PC-3 (cell line): ENCODE measurements around the gene NHS. TPM values are rescaled to one million over a fixed set of nuclear protein-coding genes. Genes with fewer than 3 reads are reported as not detected.
A peak's percentile ranks its signal among the peaks of the same experiment; 100 is the strongest.

Source experiments
- ATAC-seq: fragments of 200-7000 bp; cut with Tn5 transposase; 2 replicates; pipeline ENCODE4 v1.9.1; 2020; ENCODE audit warnings: mild to moderate bottlenecking, moderate library complexity
- BruUV-seq: library from RNA; stranded (reverse); fragments of 400-500 nt; replicated peaks from 2 replicates; lab custom pipeline; 2021; lab: Mats Ljungman, UMichigan
- CTCF ChIA-PET: fragments of 300-600 bp; sonication (Branson Sonifier 250); formaldehyde crosslinking; loops from one replicate; lab custom pipeline; 2022; ENCODE audit warnings: antibody characterized with exemption; lab: Charles Lee
- POLR2A ChIA-PET: fragments of 300-600 bp; sonication (Branson Sonifier 250); formaldehyde crosslinking; loops from one replicate; lab custom pipeline; 2022; ENCODE audit warnings: antibody characterized with exemption; ENCODE audit not compliant: unreplicated experiment; lab: Charles Lee
- DNase-seq: peaks from one replicate; pipeline ENCODE4 v3.0.0-alpha.2; 2015
- H2AFZ ChIP-seq: fragments of 300-600 bp; sonication (generic); 2 replicates; pipeline ENCODE4 v1.6.0; 2016; ENCODE audit warnings: antibody characterized with exemption, low read length
- H3F3A ChIP-seq: fragments of 300-600 bp; sonication (generic); one replicate; pipeline ENCODE4 v1.6.0; 2017; ENCODE audit warnings: antibody characterized with exemption, low read length, control low read depth, mild to moderate bottlenecking; ENCODE audit not compliant: unreplicated experiment
- H3K27ac ChIP-seq: fragments of 300-600 bp; sonication (generic); 2 replicates; pipeline ENCODE4 v1.5.1; 2016; ENCODE audit warnings: mild to moderate bottlenecking, low read length
- H3K27me3 ChIP-seq: fragments of 300-600 bp; sonication (generic); 2 replicates; pipeline ENCODE4 v1.6.1; 2016; ENCODE audit warnings: low read length, mixed read lengths
- H3K36me3 ChIP-seq: fragments of 300-600 bp; sonication (generic); 2 replicates; pipeline ENCODE4 v1.6.1; 2016; ENCODE audit warnings: low read depth, mixed run types, low read length, mixed read lengths
- H3K4me1 ChIP-seq: fragments of 300-600 bp; sonication (generic); 2 replicates; pipeline ENCODE4 v1.5.1; 2016; ENCODE audit warnings: low read length; ENCODE audit not compliant: insufficient read depth
- H3K4me2 ChIP-seq: fragments of 300-600 bp; sonication (generic); 2 replicates; pipeline ENCODE4 v1.6.0; 2016; ENCODE audit warnings: low read length
- H3K4me3 ChIP-seq: fragments of 300-600 bp; sonication (generic); 2 replicates; pipeline ENCODE4 v1.5.1; 2016; ENCODE audit warnings: mild to moderate bottlenecking, low read length, mixed read lengths
- H3K79me2 ChIP-seq: fragments of 300-600 bp; sonication (generic); 2 replicates; pipeline ENCODE4 v1.6.1; 2017; ENCODE audit warnings: low read length, mixed read lengths
- H3K9ac ChIP-seq: fragments of 300-600 bp; sonication (generic); 2 replicates; pipeline ENCODE4 v1.6.0; 2016; ENCODE audit warnings: mild to moderate bottlenecking, low read length
- H3K9me2 ChIP-seq: fragments of 300-600 bp; sonication (generic); replicated peaks from 2 replicates; pipeline ENCODE4 v1.6.1; 2016; ENCODE audit warnings: mixed run types, low read length, mixed read lengths
- H3K9me3 ChIP-seq: fragments of 300-600 bp; sonication (generic); 2 replicates; pipeline ENCODE4 v1.6.1; 2016; ENCODE audit warnings: low read length, mixed read lengths
- H4K20me1 ChIP-seq: fragments of 300-600 bp; sonication (generic); 2 replicates; pipeline ENCODE4 v1.6.1; 2016; ENCODE audit warnings: low read length, mixed read lengths
- CTCF ChIP-seq: fragments of 300-600 bp; sonication (generic); conservative IDR thresholded peaks from 2 replicates; pipeline ENCODE4 v1.5.1; 2017; ENCODE audit warnings: antibody characterized with exemption, low read depth, mild to moderate bottlenecking, low read length
- EZH2 ChIP-seq: fragments of 300-600 bp; sonication (generic); IDR thresholded peaks from one replicate; pipeline ENCODE4 v1.6.1; 2017; ENCODE audit warnings: antibody characterized with exemption, mild to moderate bottlenecking, low read length; ENCODE audit not compliant: unreplicated experiment
- EZH2phosphoT487 ChIP-seq: fragments of 300-600 bp; sonication (generic); IDR thresholded peaks from 2 replicates; pipeline ENCODE4 v1.6.1; 2018; ENCODE audit warnings: mild to moderate bottlenecking, antibody characterized with exemption, low read length, borderline replicate concordance
- intact Hi-C: fragments of 100-400 bp; cut with micrococcal nuclease; formaldehyde crosslinking; loops from 2 replicates; pipeline ENCODE4 v1.9.0; 2023
- total RNA-seq: library from RNA; depleted of rRNA; stranded (reverse); fragments of >200 nt; gene quantifications from 2 replicates; pipeline ENCODE4 v1.2.3, GENCODE V29; 2014

Gene NHS
- total RNA-seq, 1 experiment from 2014 or later, result 4.9 TPM

GRCh38 chrX:17580539-17581152 is 205.6 kb downstream of the NHS start:
- Histone ChIP-seq H3K36me3 (no peaks in the 10 kb centered on the region), H3K9ac (no peak overlapping the region), H4K20me1 (no peaks in the 10 kb centered on the region), H3K4me3 (no peak overlapping the region), H3K27me3 (no peaks in the 10 kb centered on the region), H3K79me2 (peaks cover 6% of the 10 kb centered on the region; the same call in 1 of the 2 replicates), H3K4me1 (peaks cover 17% of the 10 kb centered on the region), H3K9me2 (no peaks in the 10 kb centered on the region), H2AFZ (no peak overlapping the region), H3K4me2 (no peak overlapping the region), H3K27ac (no peak overlapping the region), H3F3A (no peaks in the 10 kb centered on the region), H3K9me3 (no peaks in the 10 kb centered on the region)
- POLR2A ChIA-PET, result no interaction called here
- CTCF ChIA-PET, result no interaction called here
- ATAC-seq, result no peak
- intact Hi-C loops, result no loop called here
- TF ChIP-seq CTCF (no peak), EZH2phosphoT487 (no peak), EZH2 (no peak)
- BruUV-seq, result no TSS peak
- DNase-seq, result no peak

DNA sequence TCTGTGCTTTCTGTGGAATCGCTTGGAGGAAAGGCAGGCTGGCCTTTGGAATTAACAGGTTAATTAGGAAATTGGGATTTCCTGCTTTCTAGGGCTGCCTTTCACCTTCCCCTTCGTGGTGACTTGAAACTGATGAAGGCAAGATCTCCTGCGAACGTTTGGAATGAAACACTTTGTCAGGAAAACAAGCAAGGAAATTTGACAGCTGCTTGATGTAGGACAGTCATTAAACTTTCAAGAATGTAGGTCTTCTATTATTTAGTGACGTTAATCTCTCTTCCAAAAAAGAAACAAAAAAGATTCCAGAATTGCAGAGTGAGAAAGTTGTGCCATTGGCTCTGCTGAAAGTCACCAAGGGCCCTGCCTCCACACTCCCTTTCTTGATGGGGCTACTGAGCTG is 206.6 kb downstream of the NHS start:
- Histone ChIP-seq H3K9me2 (no peaks in the 10 kb centered on the region), H3K9ac (no peak overlapping the region), H4K20me1 (no peaks in the 10 kb centered on the region), H3K36me3 (no peaks in the 10 kb centered on the region), H3K4me2 (no peak overlapping the region), H3K27ac (no peak overlapping the region), H3K4me3 (no peak overlapping the region), H3K79me2 (peaks cover 6% of the 10 kb centered on the region; the same call in 1 of the 2 replicates), H3K4me1 (peaks cover 17% of the 10 kb centered on the region), H3F3A (no peaks in the 10 kb centered on the region), H3K9me3 (no peaks in the 10 kb centered on the region), H2AFZ (no peak overlapping the region), H3K27me3 (no peaks in the 10 kb centered on the region)
- ATAC-seq (no peak), DNase-seq (no peak)
- ChIA-PET POLR2A (no interaction called here), CTCF (no interaction called here)
- intact Hi-C loops, result no loop called here
- no TSS peak for BruUV-seq
- TF ChIP-seq CTCF, result no peak
- no peak for TF ChIP-seq EZH2
- no peak for TF ChIP-seq EZH2phosphoT487

GRCh38 chrX:17584248-17584681 is 209.3 kb downstream of the NHS start:
- H3K27ac ChIP-seq, result peak overlapping the region; percentile 51
- DNase-seq (peak; percentile 65), ATAC-seq (peak; percentile 77)
- H3K4me3 ChIP-seq, result peak overlapping the region; percentile 21; the same call in 1 of the 2 replicates
- H3K4me2 ChIP-seq, result peak overlapping the region; percentile 54
- H3F3A ChIP-seq, result no peaks in the 10 kb centered on the region
- H3K4me1 ChIP-seq, result peaks cover 24% of the 10 kb centered on the region
- H3K79me2 ChIP-seq, result peaks cover 6% of the 10 kb centered on the region; the same call in 1 of the 2 replicates
- no peaks in the 10 kb centered on the region for H3K9me2 ChIP-seq
- H3K36me3 ChIP-seq, result no peaks in the 10 kb centered on the region
- POLR2A ChIA-PET, result no interaction called here
- H4K20me1 ChIP-seq, result no peaks in the 10 kb centered on the region
- no peak overlapping the region for H3K9ac ChIP-seq
- intact Hi-C loops, result no loop called here
- H3K27me3 ChIP-seq, result no peaks in the 10 kb centered on the region
- TF ChIP-seq EZH2phosphoT487 (no peak), CTCF (no peak), EZH2 (no peak)
- H3K9me3 ChIP-seq, result no peaks in the 10 kb centered on the region
- no peak overlapping the region for H2AFZ ChIP-seq
- CTCF ChIA-PET, result interaction anchor here (0.6 kb wide), 1 partner anchor 25 kb away, joined by 3 read pairs; no protein-coding TSS in a partner anchor
- BruUV-seq, result no TSS peak
